ENCODE data around the gene PIM3. TPM values are rescaled to one million over a fixed set of nuclear protein-coding genes. Genes with fewer than 3 reads are reported as not detected.

The PIM3 gene
- polyA plus RNA-seq, 1 of the 3 experiments (the other 2 are of a cell fraction), result 15.3 TPM

DNA sequence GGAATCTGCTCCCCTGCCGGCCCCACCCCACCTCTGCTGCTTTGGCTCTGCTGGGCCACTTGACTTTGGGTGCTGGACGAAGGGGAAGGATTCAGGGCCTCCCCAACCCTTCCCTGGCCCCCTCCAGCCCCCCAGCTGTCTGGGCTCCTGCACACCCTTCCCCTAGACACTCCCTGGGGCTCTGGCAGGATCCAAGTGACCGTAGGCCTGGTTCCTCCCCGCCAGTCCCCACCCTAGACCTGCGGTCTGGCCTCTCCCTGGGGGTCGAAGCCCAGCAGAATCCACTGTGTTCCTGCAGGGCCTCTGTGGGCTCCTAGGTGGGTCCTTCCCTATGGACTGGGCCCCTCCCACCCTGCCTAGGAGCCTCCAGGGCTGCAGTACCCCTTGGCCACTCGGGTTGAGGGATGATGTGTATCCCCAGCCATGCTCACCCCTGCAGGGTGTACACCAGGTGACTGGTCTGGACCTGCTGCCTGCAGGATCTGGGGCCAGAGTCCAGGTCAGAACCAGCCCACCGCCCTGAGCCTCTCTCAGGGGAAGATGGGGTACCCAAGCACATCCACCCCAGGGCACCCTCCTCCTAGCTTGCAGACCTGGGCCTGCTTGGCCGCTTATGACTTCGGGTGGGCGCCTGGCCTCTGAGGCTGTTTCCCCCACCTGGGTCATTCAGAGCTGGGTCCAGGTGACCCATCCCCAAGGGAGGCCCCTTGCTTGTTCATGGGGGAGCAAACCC lies 5.6 kb downstream of the PIM3 start:
- no peaks in the 10 kb centered on the region for H3K9me2 ChIP-seq
- H3K9me3 ChIP-seq, result no peaks in the 10 kb centered on the region
- H3K27ac ChIP-seq (ENCODE audit: low read depth in 2 of 2, low read length in 1 of 2), result no peak overlapping the region
- ChIA-PET POLR2A (no interaction called here), CTCF (interaction anchor here (1.0 to 3.9 kb wide), 5 partner anchors 14 to 64 kb away, joined by 4 to 18 read pairs (median 10); no protein-coding TSS in a partner anchor)
- H3K4me1 ChIP-seq (ENCODE audit: control insufficient read depth in 1 of 2, insufficient read depth in 2 of 2, low read depth in 1 of 2, low read length in 1 of 2), result peaks cover 19 to 35% of the 10 kb centered on the region in 2 experiments; a peak in 2 of 4 replicates
- no peak overlapping the region for H3K4me2 ChIP-seq
- peaks cover 5 to 16% of the 10 kb centered on the region in 2 experiments for H3K36me3 ChIP-seq (replicated peaks in 1 of 2; ENCODE audit: control insufficient read depth in 1 of 2, insufficient read depth in 2 of 2, low read length in 1 of 2)
- H3K27me3 ChIP-seq (ENCODE audit: insufficient read depth), result no peaks in the 10 kb centered on the region
- H3K79me2 ChIP-seq (ENCODE audit: insufficient read depth), result peaks cover 29% of the 10 kb centered on the region
- no peak overlapping the region for H2AFZ ChIP-seq (ENCODE audit: low read depth)
- 100% methylated on average over 1 of the region's 11 CpGs for WGBS (ENCODE audit: low lambda C conversion rate)
- no peaks in the 10 kb centered on the region for H3F3A ChIP-seq (replicated peaks; ENCODE audit: insufficient read depth)
- TF ChIP-seq RCOR1 (IDR thresholded peaks at IDR 0.05; ENCODE audit: low read length), result no peak
- TF ChIP-seq POLR2AphosphoS5 (IDR thresholded peaks at IDR 0.05; ENCODE audit: low read depth, low read length), result no peak
- TF ChIP-seq FOSL2 (IDR thresholded peaks at IDR 0.05; ENCODE audit: borderline replicate concordance, low read depth), result no peak
- no peak for TF ChIP-seq ELF1 (IDR thresholded peaks at IDR 0.05)
- TF ChIP-seq, protein P1, sequence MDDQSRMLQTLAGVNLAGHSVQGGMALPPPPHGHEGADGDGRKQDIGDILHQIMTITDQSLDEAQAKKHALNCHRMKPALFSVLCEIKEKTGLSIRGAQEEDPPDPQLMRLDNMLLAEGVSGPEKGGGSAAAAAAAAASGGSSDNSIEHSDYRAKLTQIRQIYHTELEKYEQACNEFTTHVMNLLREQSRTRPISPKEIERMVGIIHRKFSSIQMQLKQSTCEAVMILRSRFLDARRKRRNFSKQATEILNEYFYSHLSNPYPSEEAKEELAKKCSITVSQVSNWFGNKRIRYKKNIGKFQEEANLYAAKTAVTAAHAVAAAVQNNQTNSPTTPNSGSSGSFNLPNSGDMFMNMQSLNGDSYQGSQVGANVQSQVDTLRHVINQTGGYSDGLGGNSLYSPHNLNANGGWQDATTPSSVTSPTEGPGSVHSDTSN (IDR thresholded peaks at IDR 0.05), result no peak
- TF ChIP-seq RFX5 (IDR thresholded peaks at IDR 0.05; ENCODE audit: low read length), result no peak
- TF ChIP-seq NRF1 (IDR thresholded peaks at IDR 0.05; ENCODE audit: low read depth, low read length), result no peak
- no peak for TF ChIP-seq FOXM1 (IDR thresholded peaks at IDR 0.05; ENCODE audit: low read depth)
- TF ChIP-seq IRF3 (IDR thresholded peaks at IDR 0.05; ENCODE audit: low read depth, low read length), result no peak
- TF ChIP-seq, protein P2, sequence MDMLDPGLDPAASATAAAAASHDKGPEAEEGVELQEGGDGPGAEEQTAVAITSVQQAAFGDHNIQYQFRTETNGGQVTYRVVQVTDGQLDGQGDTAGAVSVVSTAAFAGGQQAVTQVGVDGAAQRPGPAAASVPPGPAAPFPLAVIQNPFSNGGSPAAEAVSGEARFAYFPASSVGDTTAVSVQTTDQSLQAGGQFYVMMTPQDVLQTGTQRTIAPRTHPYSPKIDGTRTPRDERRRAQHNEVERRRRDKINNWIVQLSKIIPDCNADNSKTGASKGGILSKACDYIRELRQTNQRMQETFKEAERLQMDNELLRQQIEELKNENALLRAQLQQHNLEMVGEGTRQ (IDR thresholded peaks at IDR 0.05; ENCODE audit: borderline replicate concordance, low read depth, low read length), result no peak
- no peak overlapping the region for H3K4me3 ChIP-seq (ENCODE audit: low read depth in 2 of 2, low read length in 1 of 2)
- peaks cover 7% of the 10 kb centered on the region for H4K20me1 ChIP-seq (ENCODE audit: insufficient read depth)
- DNase-seq, result peak; percentile 30
- no peak overlapping the region for H3K9ac ChIP-seq

- H3K9ac ChIP-seq, result no peak overlapping the region
- no peaks in the 10 kb centered on the region for H3K9me2 ChIP-seq
- no peak overlapping the region for H3K4me3 ChIP-seq (ENCODE audit: low read depth in 2 of 2, low read length in 1 of 2)
- peak; percentile 51 for DNase-seq
- WGBS (ENCODE audit: low lambda C conversion rate), result 96% methylated on average over 10 of the region's 36 CpGs
- no peaks in the 10 kb centered on the region for H3K9me3 ChIP-seq
- H3K4me2 ChIP-seq, result no peak overlapping the region
- peaks cover 21% of the 10 kb centered on the region for H3K79me2 ChIP-seq (ENCODE audit: insufficient read depth)
- H2AFZ ChIP-seq (ENCODE audit: low read depth), result no peak overlapping the region
- no peaks in the 10 kb centered on the region for H4K20me1 ChIP-seq (ENCODE audit: insufficient read depth)
- ChIA-PET CTCF (interaction anchor here (1.0 to 3.9 kb wide), 7 partner anchors 13 to 179 kb away, joined by 4 to 18 read pairs (median 9); no protein-coding TSS in a partner anchor), POLR2A (no interaction called here)
- peaks cover 19 to 29% of the 10 kb centered on the region in 2 experiments; a peak in 2 of 4 replicates for H3K4me1 ChIP-seq (ENCODE audit: control insufficient read depth in 1 of 2, insufficient read depth in 2 of 2, low read depth in 1 of 2, low read length in 1 of 2)
- no peaks in the 10 kb centered on the region for H3F3A ChIP-seq (replicated peaks; ENCODE audit: insufficient read depth)
- peak overlapping the region in 1 of 2 experiments; percentile 43; a peak in 1 of 4 replicates for H3K27ac ChIP-seq (ENCODE audit: low read depth in 2 of 2, low read length in 1 of 2)
- no peaks in the 10 kb centered on the region for H3K27me3 ChIP-seq (ENCODE audit: insufficient read depth)
- peaks cover 5 to 16% of the 10 kb centered on the region in 2 experiments for H3K36me3 ChIP-seq (replicated peaks in 1 of 2; ENCODE audit: control insufficient read depth in 1 of 2, insufficient read depth in 2 of 2, low read length in 1 of 2)
- TF ChIP-seq RFX5 (IDR thresholded peaks at IDR 0.05; ENCODE audit: low read length), result no peak
- no peak for TF ChIP-seq SIN3A (IDR thresholded peaks at IDR 0.05; ENCODE audit: borderline replicate concordance, low read depth, low read length)
- no peak for TF ChIP-seq POLR2AphosphoS5 (IDR thresholded peaks at IDR 0.05; ENCODE audit: low read depth, low read length)
These were observed 6.5 kb downstream of the PIM3 start for GRCh38 chr22:49966774-49967705.
